GM23338 (cell line): ENCODE results near the gene MBD6. TPM values are rescaled to one million over a fixed set of nuclear protein-coding genes. Genes with fewer than 3 reads are reported as not detected.
"Not testable (repeated sequence)": the region's sequence is repeated elsewhere in the genome, so short reads cannot be mapped to it uniquely, and the experiment has no call there.

Experiments used
- ATAC-seq: fragments of 200-7000 bp; cut with Tn5 transposase; 3 replicates; pipeline ENCODE4 v1.9.1; 2020
- DNase-seq: peaks from one replicate; pipeline ENCODE4 v3.0.0-alpha.2; 2015; ENCODE audit warnings: low spot score
- H2AFZ ChIP-seq: fragments of 200-600 bp; sonication (generic); 2 replicates; pipeline ENCODE4 v1.8.0; 2016; ENCODE audit warnings: antibody characterized with exemption, mild to moderate bottlenecking, moderate library complexity
- H3F3A ChIP-seq: fragments of 200-600 bp; sonication (generic); replicated peaks from 2 replicates; pipeline ENCODE4 v1.8.0; 2017; ENCODE audit warnings: antibody characterized with exemption, mixed run types, low read depth
- H3K27ac ChIP-seq: fragments of 200-600 bp; sonication (generic); 2 replicates; pipeline ENCODE4 v1.6.1; 2016; ENCODE audit warnings: low read depth
- H3K27me3 ChIP-seq: fragments of 200-600 bp; sonication (generic); 2 replicates; pipeline ENCODE4 v1.8.0; 2016; ENCODE audit warnings: mild to moderate bottlenecking, mixed run types, moderate library complexity; ENCODE audit not compliant: insufficient read depth
- H3K36me3 ChIP-seq: fragments of 200-600 bp; sonication (generic); 2 replicates; pipeline ENCODE4 v1.8.0; 2016; ENCODE audit warnings: mild to moderate bottlenecking; ENCODE audit not compliant: insufficient read depth
- H3K4me1 ChIP-seq: fragments of 200-600 bp; sonication (generic); 2 replicates; pipeline ENCODE4 v1.8.0; 2016; ENCODE audit warnings: mild to moderate bottlenecking, moderate library complexity; ENCODE audit not compliant: insufficient read depth
- H3K4me2 ChIP-seq: fragments of 200-600 bp; sonication (generic); 2 replicates; pipeline ENCODE4 v1.7.1; 2017; ENCODE audit warnings: mixed run types
- H3K4me3 ChIP-seq: fragments of 200-600 bp; sonication (generic); 2 replicates; pipeline ENCODE4 v1.6.1; 2016; ENCODE audit warnings: mixed run types
- H3K79me2 ChIP-seq: fragments of 200-600 bp; sonication (generic); replicated peaks from 2 replicates; pipeline ENCODE4 v1.8.0; 2017; ENCODE audit warnings: mild to moderate bottlenecking; ENCODE audit not compliant: insufficient read depth
- H3K9me2 ChIP-seq: fragments of 200-600 bp; sonication (generic); 2 replicates; pipeline ENCODE4 v1.8.0; 2017; ENCODE audit not compliant: insufficient read depth
- H4K20me1 ChIP-seq: fragments of 200-600 bp; sonication (generic); replicated peaks from 2 replicates; pipeline ENCODE4 v1.8.0; 2017; ENCODE audit warnings: mild to moderate bottlenecking; ENCODE audit not compliant: insufficient read depth
- H3K27ac Mint-ChIP-seq: 2 replicates; pipeline ENCODE4 v1.8.0; 2020; ENCODE audit warnings: inconsistent platforms, mild to moderate bottlenecking, moderate library complexity, mixed read lengths
- H3K27me3 Mint-ChIP-seq: 3 replicates; pipeline ENCODE4 v1.8.0; 2022; ENCODE audit warnings: low read depth, mild to moderate bottlenecking, moderate library complexity, mixed read lengths, inconsistent platforms; ENCODE audit not compliant: insufficient read depth, poor library complexity
- H3K36me3 Mint-ChIP-seq: 3 replicates; pipeline ENCODE4 v1.8.0; 2021; ENCODE audit warnings: low read depth, mild to moderate bottlenecking, inconsistent platforms, moderate library complexity, mixed read lengths
- H3K4me1 Mint-ChIP-seq: 3 replicates; pipeline ENCODE4 v1.8.0; 2020; ENCODE audit warnings: mild to moderate bottlenecking, inconsistent platforms, mixed read lengths
- H3K4me3 Mint-ChIP-seq: 3 replicates; pipeline ENCODE4 v1.8.0; 2021; ENCODE audit warnings: moderate library complexity, mild to moderate bottlenecking, inconsistent platforms, mixed read lengths
- H3K9me3 Mint-ChIP-seq: 3 replicates; pipeline ENCODE4 v1.8.0; 2020; ENCODE audit warnings: moderate library complexity, mild to moderate bottlenecking, inconsistent platforms, mixed read lengths
- CREB1 ChIP-seq: fragments of 250-450 bp; sonication (Bioruptor Pico); IDR thresholded peaks from 2 replicates; pipeline ENCODE4 v1.5.0; 2020; ENCODE audit warnings: low read depth, mild to moderate bottlenecking, moderate library complexity
- CTCF ChIP-seq, 2 experiments: fragments of 200-600 bp in 1 of 2; sonication (generic) in 1 of 2; conservative IDR thresholded peaks; 2 replicates each; pipeline versions ENCODE4 v1.5.1 to v1.6.1; 2016 to 2017; ENCODE audit warnings: antibody characterized with exemption in 2 of 2, low read depth in 2 of 2, mild to moderate bottlenecking in 2 of 2, moderate library complexity in 1 of 2
- ETS1 ChIP-seq: IDR thresholded peaks from 2 replicates; pipeline ENCODE4 v1.6.1; 2016; ENCODE audit warnings: antibody characterized with exemption
- EZH2 ChIP-seq: fragments of 200-600 bp; sonication (generic); IDR thresholded peaks from one replicate; pipeline ENCODE4 v1.8.0; 2017; ENCODE audit warnings: antibody characterized with exemption, mild to moderate bottlenecking, low read depth; ENCODE audit not compliant: unreplicated experiment
- EZH2phosphoT487 ChIP-seq: fragments of 200-600 bp; sonication (generic); IDR thresholded peaks from one replicate; pipeline ENCODE4 v1.8.1; 2018; ENCODE audit warnings: antibody characterized with exemption; ENCODE audit not compliant: unreplicated experiment
- JUNB ChIP-seq: IDR thresholded peaks from one replicate; pipeline ENCODE4 v1.6.1; 2016; ENCODE audit warnings: antibody characterized with exemption; ENCODE audit not compliant: unreplicated experiment
- NANOG ChIP-seq: IDR thresholded peaks from 2 replicates; pipeline ENCODE4 v1.6.1; 2016; ENCODE audit warnings: antibody characterized with exemption, borderline replicate concordance
- STAT1 ChIP-seq: IDR thresholded peaks from one replicate; pipeline ENCODE4 v1.6.1; 2016; ENCODE audit warnings: antibody characterized with exemption; ENCODE audit not compliant: unreplicated experiment
- ZNF114 ChIP-seq: fragments of 250-450 bp; sonication (Bioruptor Pico); IDR thresholded peaks from 2 replicates; pipeline ENCODE4 v1.5.0; 2020; ENCODE audit warnings: mild to moderate bottlenecking, moderate library complexity
- ZNF331 ChIP-seq: fragments of 250-450 bp; sonication (Bioruptor Pico); IDR thresholded peaks from 2 replicates; pipeline ENCODE4 v1.5.0; 2020; ENCODE audit warnings: low read depth, mild to moderate bottlenecking, moderate library complexity
- polyA plus RNA-seq: library from polyadenylated mRNA; unstranded; fragments of >200 nt; fragmentation: Nextera tagmentation; extraction: Ambion mirVana; gene quantifications from 2 replicates; pipeline ENCODE4 v1.2.1, GENCODE V29; 2016
- total RNA-seq: library from RNA; depleted of rRNA; stranded (reverse); fragments of >200 nt; shearing (Covaris generic); gene quantifications from 2 replicates; pipeline ENCODE4 v1.2.3, GENCODE V29; 2014
- TF ChIP-seq, protein P1 (sequence below): IDR thresholded peaks from one replicate; pipeline ENCODE4 v1.6.1; 2018; ENCODE audit warnings: antibody characterized with exemption; ENCODE audit not compliant: unreplicated experiment

Gene MBD6
- total and polyA plus RNA-seq, 2 experiments from 2014 or later: 12.5 to 17.1 TPM

DNA sequence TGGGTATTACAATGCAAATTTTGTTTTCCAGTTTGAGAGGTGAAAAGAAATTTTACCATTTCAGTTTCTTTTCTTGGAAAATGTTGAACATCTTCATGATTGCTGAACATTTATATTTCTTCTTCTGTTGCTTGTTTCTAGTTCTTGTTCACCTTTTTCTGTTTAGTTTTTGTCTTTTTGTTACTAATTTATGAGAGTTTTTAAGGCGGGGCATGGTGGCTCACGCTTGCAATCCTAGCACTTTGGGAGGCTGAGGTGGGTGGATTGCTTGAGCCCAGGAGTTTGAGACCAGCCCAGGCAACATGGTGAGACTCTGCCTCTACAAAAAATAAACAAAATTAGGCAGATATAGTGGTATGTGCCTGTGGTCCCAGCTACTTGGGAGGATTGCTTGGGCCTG, 37.9 kb downstream of the MBD6 start:
- Mint-ChIP-seq H3K4me3 (no peak overlapping the region), H3K27ac (no peak overlapping the region), H3K27me3 (no peaks in the 10 kb centered on the region), H3K4me1 (peaks cover 8% of the 10 kb centered on the region; the same call in 2 of the 3 replicates), H3K36me3 (peaks cover 11% of the 10 kb centered on the region; the same call in 2 of the 3 replicates), H3K9me3 (no peaks in the 10 kb centered on the region)
- Histone ChIP-seq H3K9me2 (no peaks in the 10 kb centered on the region), H3K4me1 (peaks cover 11% of the 10 kb centered on the region; the same call in 1 of the 2 replicates), H2AFZ (no peak overlapping the region), H4K20me1 (peaks cover 5% of the 10 kb centered on the region; the same call in 1 of the 2 replicates), H3K79me2 (peaks cover 16% of the 10 kb centered on the region; the same call in 1 of the 2 replicates), H3F3A (no peaks in the 10 kb centered on the region), H3K4me2 (no peak overlapping the region), H3K36me3 (no peaks in the 10 kb centered on the region; the same call in 1 of the 2 replicates), H3K4me3 (no peak overlapping the region), H3K27ac (no peak overlapping the region), H3K27me3 (no peaks in the 10 kb centered on the region)
- ATAC-seq: no peak
- DNase-seq: no peak
- TF ChIP-seq ETS1 (no peak), STAT1 (no peak), JUNB (no peak), NANOG (no peak)

GRCh38 chr12:57561117-57561516, 38.5 kb downstream of the MBD6 start:
- not testable (repeated sequence) for H3F3A ChIP-seq, H3K4me1 ChIP-seq, H4K20me1 ChIP-seq, ATAC-seq, H3K27me3 ChIP-seq, DNase-seq, H3K4me1 Mint-ChIP-seq, H2AFZ ChIP-seq, H3K4me3 Mint-ChIP-seq, H3K4me2 ChIP-seq, H3K4me3 ChIP-seq, H3K27ac Mint-ChIP-seq, H3K9me2 ChIP-seq, H3K27ac ChIP-seq, H3K27me3 Mint-ChIP-seq, H3K9me3 Mint-ChIP-seq, H3K36me3 ChIP-seq
- peaks cover 16% of the 10 kb centered on the region; the same call in 1 of the 2 replicates for H3K79me2 ChIP-seq
- peaks cover 11% of the 10 kb centered on the region; the same call in 2 of the 3 replicates for H3K36me3 Mint-ChIP-seq

- Histone ChIP-seq H3K27me3 (no peaks in the 10 kb centered on the region), H3K4me3 (no peak overlapping the region), H4K20me1 (no peaks in the 10 kb centered on the region; the same call in 1 of the 2 replicates), H3K9me2 (no peaks in the 10 kb centered on the region), H3K4me1 (no peaks in the 10 kb centered on the region), H3K79me2 (peaks cover 15% of the 10 kb centered on the region; the same call in 1 of the 2 replicates), H2AFZ (no peak overlapping the region), H3F3A (no peaks in the 10 kb centered on the region), H3K27ac (no peak overlapping the region), H3K36me3 (no peaks in the 10 kb centered on the region; the same call in 1 of the 2 replicates), H3K4me2 (no peak overlapping the region)
- peaks cover 18% of the 10 kb centered on the region; the same call in 2 of the 3 replicates for H3K36me3 Mint-ChIP-seq
- no peaks in the 10 kb centered on the region for H3K4me1 Mint-ChIP-seq
- no peak overlapping the region for H3K4me3 Mint-ChIP-seq
- H3K27me3 Mint-ChIP-seq: no peaks in the 10 kb centered on the region
- DNase-seq (no peak), ATAC-seq (no peak)
- no peaks in the 10 kb centered on the region for H3K9me3 Mint-ChIP-seq
- no peak overlapping the region for H3K27ac Mint-ChIP-seq
- TF ChIP-seq, protein P1, sequence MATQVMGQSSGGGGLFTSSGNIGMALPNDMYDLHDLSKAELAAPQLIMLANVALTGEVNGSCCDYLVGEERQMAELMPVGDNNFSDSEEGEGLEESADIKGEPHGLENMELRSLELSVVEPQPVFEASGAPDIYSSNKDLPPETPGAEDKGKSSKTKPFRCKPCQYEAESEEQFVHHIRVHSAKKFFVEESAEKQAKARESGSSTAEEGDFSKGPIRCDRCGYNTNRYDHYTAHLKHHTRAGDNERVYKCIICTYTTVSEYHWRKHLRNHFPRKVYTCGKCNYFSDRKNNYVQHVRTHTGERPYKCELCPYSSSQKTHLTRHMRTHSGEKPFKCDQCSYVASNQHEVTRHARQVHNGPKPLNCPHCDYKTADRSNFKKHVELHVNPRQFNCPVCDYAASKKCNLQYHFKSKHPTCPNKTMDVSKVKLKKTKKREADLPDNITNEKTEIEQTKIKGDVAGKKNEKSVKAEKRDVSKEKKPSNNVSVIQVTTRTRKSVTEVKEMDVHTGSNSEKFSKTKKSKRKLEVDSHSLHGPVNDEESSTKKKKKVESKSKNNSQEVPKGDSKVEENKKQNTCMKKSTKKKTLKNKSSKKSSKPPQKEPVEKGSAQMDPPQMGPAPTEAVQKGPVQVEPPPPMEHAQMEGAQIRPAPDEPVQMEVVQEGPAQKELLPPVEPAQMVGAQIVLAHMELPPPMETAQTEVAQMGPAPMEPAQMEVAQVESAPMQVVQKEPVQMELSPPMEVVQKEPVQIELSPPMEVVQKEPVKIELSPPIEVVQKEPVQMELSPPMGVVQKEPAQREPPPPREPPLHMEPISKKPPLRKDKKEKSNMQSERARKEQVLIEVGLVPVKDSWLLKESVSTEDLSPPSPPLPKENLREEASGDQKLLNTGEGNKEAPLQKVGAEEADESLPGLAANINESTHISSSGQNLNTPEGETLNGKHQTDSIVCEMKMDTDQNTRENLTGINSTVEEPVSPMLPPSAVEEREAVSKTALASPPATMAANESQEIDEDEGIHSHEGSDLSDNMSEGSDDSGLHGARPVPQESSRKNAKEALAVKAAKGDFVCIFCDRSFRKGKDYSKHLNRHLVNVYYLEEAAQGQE: no peak
- TF ChIP-seq CREB1 (CRISPR knock-in tag): no peak
- no peak for TF ChIP-seq EZH2
- TF ChIP-seq ZNF114 (CRISPR knock-in tag): no peak
- no peak for TF ChIP-seq CTCF (conservative IDR thresholded peaks at IDR 0.05; ENCODE audit: low read depth in 2 of 2)
- no peak for TF ChIP-seq STAT1
- no peak for TF ChIP-seq ZNF331 (CRISPR knock-in tag)
- TF ChIP-seq EZH2phosphoT487: no peak
- no peak for TF ChIP-seq ETS1
- no peak for TF ChIP-seq NANOG
Observed at GRCh38 chr12:57563358-57563757, 40.7 kb downstream of the MBD6 start.
